ENCODE measurements around the gene IDH2.

- TF ChIP-seq CTCF (IDR thresholded peaks at IDR 0.05) (no peak), POLR2A (IDR thresholded peaks at IDR 0.05) (no peak)
These were observed 12.2 kb upstream of the IDH2 start for GRCh38 chr15:90114451-90114901.
